GM18519 (cell line): ENCODE results near the gene PCK1.

ENCODE experiments used
- ATAC-seq: cut with Tn5 transposase; IDR thresholded peaks from one replicate; pipeline ENCODE4 v1.9.1; 2021; ENCODE audit warnings: mild to moderate bottlenecking, moderate library complexity; ENCODE audit not compliant: unreplicated experiment, low FRiP score

PCK1 gene

DNA sequence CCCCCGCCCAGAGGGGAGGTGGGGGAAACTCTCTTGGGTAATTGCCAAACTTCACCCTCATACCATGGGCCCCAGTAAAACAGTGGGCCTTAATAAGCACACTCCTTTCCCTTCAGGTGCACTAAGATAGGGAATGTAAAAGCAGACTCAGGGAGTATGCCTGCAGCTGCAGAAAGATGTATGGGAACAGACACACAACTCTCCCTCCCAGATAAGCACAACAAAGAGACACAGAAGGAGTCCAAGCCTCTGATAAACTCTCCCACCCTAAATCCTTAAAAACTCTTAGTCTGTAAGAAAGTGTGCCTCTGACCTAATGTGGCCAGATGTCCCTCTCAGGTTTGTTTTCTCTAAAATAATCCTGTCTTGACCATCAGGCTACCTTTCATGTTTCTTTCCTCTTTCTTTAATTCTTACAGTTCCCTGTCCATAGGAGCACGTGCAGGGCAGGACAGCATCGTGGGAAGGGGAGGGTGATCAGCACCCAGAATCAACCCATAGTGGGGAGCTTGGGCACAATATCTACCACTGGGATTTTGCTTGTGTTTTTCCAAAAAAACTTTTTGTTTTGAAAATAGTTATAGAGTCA is 24.7 kb upstream of the PCK1 start:
- ATAC-seq: no peak

DNA sequence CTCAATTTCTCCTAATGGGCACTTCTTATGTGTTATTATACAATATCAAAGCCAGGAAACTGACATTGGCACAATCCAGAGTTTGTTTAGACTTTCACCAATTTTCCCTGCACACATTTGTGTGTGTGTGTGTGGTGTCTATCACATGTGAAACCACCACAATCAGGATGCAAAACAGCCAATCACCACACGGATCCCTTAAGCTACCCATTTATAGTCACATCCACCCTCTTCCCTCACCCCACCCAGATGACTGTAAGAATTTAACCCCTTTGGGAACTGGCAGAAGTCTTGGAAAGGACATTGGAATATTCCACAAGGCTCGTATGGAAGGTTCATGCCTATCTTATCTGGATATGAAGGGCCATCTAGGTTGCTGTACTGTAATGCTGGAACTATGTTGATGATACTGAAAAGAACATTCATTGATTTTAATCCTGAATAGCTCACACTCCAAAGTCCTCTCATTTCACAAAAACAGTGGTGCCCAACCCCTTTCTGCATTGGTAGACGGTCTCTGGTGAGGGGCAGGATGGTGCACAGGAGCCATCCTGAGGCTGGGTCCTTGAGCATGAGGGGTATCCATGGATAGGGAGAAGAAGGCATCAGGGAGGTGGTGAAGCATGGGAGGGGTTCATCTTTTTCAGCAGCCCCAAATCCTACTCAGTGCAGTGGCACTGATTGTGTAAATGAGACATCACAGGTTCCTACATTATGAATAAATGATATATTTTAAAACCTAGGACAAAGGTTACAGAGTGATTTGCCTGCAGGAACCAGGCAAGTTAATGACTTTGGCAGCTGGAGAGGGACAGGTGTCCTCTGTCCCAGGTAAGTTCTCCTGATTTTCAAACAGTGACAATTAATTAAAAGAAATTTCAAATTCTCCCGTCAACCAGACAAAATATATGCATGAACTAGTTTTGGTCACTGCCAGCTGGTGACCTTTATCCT is 23.9 kb upstream of the PCK1 start:
- no peak for ATAC-seq

DNA sequence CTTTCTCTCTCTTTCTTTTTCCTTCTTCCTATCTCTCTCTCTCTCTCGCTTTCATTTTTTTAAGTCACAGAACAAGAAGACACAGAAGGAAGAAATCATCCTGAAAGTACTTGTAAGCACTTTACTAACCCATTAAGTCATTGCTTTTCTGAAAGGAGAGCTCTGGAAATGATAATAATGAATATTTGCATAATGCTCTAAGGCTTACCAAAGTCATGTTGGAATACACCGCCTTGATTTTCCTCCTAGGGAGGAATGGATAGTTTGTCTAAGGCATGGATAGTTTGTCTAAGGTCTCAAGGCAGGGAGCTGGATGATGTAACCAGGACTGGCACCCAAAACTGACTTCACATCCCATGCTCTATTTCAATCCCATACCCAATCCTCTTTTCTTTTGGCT is 23.1 kb upstream of the PCK1 start:
- ATAC-seq: no peak

DNA sequence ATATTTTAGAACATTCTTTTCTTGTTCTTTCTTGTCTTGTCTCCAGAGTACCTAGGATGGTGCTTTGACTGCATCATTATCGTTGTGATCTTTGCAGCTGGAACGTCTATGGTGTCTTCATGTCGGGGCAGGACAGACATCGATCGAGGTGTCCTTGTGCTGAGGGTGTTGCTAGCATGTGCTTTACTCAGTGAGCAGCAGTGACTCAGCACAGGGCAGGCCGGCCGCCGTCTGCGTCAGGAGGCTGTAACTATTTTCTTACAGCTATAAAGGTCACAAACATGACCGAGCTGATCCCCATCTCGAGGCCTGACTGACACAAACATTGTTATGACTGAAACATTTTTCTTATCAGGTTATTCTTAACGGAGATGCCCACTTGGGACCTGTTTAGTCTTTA is 21.0 kb upstream of the PCK1 start:
- no peak for ATAC-seq

DNA sequence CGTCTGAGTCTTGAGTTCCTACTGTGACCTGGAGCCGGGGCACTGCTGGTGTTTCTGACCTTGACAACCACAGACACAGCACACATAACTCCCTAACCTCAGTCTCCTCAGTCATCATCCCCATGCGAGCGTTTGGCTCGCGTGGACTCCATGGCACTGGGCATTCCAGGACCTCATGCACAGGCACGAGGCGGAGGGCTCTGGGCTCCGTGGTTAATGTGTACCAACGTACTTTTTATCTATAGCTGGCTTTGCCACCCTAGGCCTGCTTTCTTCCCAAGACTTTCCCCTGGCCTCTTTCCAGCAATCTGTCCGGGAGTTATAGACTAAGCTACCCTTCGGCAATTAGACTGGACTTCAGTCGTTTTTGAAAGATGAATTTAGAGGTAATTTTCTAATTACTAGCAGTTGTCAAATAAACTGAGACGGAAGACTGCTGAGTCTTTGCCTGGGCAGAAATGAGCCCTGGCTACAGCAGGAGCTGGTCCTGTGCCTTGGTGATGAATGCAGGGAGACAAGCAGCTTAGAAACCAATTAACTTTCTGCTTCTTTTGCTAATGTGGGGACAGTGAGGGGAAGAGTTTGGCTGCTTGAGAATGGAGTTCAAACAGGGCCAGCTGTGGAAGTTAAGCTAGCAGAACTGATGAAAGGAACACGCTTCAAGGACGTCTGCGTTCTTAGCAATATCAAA is 19.9 kb upstream of the PCK1 start:
- no peak for ATAC-seq

DNA sequence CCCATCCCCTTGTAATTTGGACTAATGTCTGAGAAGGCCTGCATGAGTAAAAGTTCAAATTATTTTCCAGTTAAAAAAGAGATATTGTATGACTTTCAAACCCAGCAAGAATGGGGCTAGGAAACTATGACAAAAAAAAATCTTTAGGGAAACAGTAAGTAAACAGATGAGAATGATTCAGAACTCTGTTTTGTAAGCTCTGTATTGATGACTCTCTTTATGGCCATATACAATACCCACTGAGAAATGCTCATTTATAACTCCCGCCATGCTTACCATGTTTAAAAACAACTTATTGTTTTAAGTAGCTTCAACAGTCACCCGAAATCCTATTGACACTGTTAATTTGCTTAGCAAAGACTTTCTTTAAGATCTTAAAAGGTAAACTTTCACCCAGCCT is 17.2 kb upstream of the PCK1 start:
- no peak for ATAC-seq

DNA sequence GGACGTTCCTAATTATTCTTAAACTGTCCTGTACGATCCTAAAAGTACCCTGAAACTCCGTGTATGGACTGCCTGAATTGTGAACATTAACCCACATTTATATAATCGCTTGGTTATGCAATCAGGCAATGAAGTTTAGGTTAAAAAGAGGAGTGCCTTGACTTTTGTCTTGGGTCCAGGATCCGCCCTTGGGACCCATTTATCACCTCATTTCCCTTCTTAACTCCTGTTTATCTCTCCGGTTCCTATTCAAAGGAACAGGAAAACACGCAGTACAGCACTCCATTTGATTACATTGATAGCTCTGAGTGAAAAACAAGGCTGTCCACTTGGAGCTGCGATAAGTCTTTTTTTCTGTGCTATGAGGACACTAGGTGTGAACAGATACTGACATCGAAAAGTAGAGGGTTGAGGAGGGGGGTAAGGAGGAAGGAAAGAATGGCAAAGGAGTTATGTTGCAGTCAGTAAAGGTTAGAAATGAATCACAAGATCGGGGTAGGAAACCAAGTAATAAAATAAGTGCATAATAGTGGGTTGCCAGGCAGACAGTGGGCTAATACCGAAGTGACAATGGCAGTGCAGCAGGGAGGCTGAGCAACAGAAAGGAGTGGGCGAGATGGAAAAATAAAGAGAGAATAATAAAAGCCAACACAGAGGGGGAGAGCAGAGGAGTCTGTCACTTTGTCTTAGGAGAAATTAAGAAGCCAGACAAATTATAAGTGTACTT is 15.9 kb upstream of the PCK1 start:
- ATAC-seq: no peak

DNA sequence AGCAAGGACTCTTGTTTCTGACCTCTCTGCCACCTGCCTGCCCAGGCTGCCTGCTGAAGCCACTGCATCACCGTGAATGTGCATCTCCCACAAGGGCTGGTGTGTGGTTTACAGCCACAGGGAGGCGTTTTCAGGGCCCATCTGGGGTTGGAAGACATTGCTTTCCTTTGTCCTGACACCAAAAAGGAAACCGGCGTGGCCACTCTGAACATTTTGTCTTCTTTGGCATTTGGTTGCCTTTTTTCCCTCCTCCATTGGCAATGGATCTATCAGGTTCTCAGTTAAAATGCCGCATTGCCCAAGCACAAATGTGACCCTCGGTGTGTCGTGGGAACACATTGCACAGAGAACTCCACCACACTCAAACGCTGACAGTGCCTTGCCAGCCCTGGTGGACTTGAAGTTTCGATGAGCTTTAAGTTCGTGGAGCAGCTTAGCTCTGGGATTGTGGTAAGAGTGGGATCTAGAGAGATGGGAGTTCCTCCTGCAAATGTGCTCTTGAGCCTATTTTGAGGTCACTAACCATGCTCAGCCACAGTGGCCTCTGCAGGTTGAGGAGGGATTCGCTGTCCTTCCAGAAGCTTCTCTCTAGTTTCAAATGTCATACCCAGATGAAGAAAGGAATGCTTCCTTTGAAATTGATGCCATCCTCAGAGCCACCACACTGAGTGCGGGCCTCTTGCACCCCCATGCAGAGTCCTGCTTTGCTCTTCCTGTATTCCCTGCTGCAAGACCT is 14.8 kb upstream of the PCK1 start:
- ATAC-seq: no peak

DNA sequence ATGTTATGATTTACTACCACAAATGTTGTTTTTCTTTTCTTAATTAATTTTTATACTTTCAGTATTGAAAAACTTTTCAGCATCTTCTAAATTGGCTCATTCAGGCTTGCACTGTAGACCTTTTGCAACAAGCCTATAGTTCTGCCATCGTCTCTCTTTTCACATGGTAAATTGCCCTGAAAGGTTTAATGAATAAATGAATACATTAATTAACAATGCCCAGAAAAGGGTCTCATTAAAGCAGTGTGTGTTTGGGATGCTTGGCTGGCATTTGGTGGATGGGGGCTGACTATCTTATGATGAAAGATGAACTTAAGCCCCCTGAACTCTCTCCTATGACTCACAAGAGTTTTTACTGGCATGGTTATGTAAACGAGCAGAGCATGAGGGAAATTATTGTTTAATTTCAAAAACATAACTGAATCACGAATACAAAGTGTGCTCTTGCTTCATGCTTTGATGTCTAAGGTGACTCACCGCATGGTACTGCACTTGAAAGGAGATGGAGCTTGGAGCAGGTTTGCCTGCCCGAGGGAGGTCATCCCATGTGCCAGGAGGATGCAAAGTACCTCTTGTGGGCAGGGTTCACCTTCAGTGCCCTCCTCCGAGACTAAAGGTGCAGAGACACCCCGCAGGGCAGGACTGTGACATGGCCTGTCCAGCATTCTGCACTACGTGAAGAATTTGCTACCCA is 13.8 kb upstream of the PCK1 start:
- no peak for ATAC-seq

DNA sequence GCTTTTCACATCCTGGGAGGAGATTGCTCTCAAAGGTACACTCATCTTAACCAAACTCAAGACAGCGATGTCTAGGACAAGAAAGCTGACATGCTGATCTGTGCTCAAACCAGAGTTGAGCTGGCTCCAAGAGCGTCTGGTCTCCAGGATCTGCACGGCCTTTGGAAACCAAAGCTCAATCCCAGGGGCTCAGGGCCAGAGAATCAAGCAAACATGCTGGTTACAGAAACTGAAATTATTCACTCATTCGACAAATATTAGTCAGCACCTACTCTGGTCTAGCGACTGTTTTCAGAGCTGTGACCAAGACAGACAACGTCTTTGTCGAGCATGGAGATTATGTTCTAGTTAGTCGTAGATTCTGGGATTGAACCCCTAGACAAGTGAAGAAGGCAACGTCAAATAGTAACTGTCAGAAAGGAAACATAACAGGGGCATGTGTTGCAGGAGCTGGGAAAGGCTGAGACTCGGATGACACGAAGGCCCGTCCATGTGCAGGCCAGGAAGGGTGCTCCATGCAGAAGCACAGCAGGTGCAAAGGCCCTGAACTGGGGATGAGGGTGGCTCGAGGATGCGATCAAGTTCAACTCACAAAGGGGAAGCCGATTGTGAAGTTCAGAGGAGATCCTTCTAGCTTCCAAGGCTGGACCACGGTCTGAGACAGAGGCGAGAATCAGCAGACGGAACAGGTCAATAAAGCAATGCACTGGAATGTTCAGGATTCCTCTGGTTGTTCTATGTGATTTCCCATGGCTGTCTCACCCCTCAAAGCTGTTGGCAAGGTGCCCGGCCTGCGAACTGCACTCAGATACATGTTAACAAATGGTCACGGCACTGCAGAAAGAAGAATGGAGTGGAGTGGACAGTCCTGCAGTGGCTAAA is 12.5 kb upstream of the PCK1 start:
- no peak for ATAC-seq

DNA sequence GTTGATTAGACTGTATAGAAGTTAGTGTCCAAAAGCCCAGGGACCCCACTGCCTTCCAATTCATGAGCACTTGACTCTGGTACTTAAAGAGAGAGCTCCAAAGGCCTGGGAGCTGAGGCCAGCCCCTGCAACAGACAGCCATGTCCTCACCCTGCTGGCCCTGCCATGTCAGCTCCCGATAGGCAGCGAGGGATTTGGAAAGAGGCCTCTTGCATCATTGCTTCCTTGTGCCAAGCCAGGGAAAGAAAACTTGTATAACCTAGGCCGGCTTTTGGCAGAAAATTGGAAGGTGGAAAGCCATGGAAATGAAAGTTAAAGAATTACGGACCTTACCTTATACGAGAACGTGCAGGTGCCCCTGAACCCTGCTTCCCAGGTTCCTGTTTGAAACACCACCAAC is 8.4 kb upstream of the PCK1 start:
- no peak for ATAC-seq

DNA sequence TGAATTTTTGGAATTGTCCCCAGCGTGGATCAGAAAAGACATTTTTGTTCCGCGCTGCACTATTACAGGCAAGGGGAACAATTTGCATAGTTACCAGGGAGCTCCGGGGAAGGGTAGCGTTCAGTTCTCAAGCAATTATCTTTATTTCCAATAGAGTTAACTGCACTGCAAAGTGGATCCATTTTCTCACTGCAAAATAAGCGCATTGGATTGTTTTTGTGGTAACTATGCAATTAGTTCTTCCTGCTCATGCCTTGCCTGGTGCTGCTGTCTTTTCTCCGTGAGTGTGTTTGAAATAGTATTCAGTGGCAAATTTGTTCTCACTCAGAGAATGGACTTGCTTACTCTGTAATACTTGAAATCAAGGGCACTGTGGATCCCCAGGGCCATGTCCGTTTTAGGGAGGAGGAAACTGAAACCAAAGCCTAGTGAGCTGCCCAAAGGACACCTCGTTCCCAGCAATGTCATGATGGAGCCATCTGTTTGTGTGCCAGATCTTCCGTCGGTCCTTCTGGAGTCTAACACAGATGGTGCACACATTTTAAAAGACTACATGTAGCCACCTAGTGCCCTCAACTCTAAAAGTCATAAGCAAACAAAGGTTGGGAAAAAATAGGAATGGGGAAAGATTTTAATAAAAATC is 7.4 kb upstream of the PCK1 start:
- ATAC-seq: no peak

DNA sequence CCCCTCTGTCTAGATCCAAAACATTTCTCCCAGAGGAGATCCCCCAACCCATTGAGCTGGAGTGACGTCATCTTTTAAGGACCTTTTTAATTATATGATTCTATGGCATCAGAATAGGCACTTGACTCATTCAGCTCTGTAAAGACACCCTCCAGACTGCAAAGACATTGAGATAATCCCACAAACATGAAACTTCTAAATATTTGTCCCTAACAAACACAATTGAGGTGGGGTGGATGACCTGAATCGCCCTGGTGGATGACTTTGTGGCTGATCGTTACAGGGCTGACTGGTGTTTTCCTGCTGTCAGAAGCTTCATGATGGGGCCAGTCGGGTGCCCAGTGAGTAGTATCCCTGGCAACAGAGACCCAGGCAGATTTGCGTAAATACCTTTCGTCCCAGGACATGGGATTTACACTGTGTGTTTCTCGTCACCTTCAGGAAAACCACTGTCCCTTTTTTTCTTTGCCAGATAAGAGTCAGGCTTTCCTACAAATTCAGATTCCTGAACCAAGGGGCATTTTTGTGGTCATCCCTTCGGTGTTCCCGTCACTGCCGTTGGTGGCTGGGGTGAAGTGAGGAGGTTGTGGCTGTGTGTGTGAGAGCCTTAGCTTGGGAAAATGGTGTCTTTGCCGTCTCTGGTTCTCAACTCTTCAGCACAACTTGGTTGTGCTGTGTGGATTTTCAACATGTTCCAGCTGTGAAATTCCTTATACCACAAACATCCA is 5.3 kb upstream of the PCK1 start:
- ATAC-seq: no peak

DNA sequence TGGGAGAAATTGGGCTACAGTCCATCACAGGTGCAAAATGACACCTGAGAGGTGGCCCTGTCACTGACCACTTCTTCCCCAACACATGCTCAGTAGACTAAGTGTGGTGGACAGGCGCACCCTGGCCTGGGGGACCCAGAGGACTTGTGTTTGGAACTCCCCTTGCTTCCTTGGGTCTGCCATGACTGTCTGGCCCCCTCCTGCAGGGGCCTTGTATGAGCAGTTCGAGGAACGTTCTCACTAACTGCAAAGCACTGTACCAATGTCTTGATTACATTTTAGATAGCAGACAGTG is 4.0 kb upstream of the PCK1 start:
- ATAC-seq: no peak

DNA sequence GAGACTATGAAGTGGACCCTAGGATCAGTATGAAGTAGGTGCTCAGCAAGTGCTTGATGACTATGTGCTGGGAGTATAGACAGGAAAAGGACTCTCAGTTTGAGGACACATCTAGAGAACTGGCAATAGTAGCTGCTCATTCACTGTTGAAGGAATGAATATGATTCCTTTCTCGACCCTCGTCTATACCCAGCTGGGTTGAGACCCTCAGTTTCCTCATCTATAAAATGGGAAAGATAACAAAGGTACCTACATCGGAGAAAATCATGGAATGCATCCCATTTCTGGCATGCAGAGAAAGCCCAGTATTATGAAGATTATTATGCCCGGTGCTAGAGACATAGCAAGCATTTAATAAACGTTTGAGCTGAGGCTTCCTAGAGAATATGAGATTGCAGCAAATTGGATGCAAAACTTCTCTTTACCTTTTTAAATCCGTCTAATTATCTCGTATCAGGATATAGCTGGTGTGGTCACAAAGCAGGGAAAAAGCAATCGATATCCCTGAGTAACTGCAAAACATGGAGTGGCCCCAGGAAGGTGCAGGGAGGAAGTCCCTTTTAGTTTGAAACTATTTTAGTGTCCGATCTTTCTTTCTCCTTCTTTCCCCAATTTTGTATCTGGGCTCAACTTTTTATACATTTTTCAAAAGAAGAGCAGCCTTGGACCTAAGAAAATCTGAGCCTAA is 2.8 kb upstream of the PCK1 start:
- no peak for ATAC-seq

DNA sequence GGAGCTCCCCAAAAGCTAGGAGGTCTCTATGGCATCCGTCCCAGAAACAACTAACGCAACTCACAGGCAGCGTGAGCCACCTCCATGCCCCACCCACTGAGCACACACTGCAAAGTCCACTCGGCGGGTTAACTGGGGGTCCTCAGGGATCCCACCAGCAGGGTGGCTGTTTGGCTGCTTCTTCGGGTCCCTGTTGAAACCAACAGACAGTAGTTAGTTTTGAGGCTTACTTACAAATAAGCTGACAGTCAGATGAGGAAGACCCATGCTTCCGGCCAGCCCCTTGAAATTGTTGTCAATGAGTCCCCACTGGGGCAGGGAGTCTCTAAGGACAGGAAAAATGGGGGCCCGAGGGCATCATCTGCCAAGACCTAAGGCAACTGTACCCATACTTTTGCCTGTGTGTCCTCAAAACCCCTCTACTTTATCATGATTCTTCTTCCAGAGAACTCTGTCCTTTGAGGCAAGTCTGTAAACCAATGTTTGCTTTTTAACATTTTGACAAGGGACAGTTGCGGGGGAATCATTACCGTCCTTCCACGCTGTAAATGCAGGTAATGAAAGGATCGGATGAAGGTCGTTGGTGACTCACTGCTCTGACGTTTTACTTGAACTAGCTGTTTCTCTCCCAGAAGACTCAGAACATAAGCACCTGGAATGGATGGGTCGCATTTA is 2.2 kb upstream of the PCK1 start:
- no peak for ATAC-seq

DNA sequence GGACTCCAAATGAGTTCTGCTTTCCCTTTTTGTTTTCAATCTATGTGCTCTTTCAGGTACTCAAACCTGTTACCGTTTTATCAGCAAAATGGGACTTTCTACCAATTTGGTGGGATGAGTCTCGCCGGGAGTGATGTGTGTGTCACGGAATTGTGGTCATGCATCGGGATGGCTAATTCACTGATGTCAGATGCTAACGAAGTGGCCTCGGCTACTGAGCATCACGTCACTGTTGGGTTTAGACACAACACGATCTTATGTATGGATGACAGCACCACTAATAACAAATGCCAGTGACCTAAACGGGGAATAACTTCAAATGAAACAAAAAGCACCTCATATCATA is 1.6 kb upstream of the PCK1 start:
- ATAC-seq: no peak
